GM12878 (cell line): ENCODE measurements around the gene PRM2. TPM values are rescaled to one million over a fixed set of nuclear protein-coding genes. Genes with fewer than 3 reads are reported as not detected.

Source experiments
- ATAC-seq: fragments of 200-7000 bp; cut with Tn5 transposase; 3 replicates; pipeline ENCODE4 v1.9.1; 2020; ENCODE audit warnings: mild to moderate bottlenecking, moderate library complexity
- BruUV-seq: library from RNA; stranded (reverse); fragments of 400-500 nt; replicated peaks from 2 replicates; lab custom pipeline; 2021; lab: Mats Ljungman, UMichigan
- CTCF ChIA-PET: fragments of 300-600 bp; sonication (Branson Sonifier 250); formaldehyde crosslinking; extraction: SDS; loops from one replicate; lab custom pipeline; 2021; ENCODE audit warnings: inconsistent platforms; lab: Yijun Ruan, JAX
- POLR2A ChIA-PET: fragments of 350-600 bp; formaldehyde crosslinking; extraction: SDS; loops from one replicate; lab custom pipeline; 2021; ENCODE audit warnings: inconsistent platforms; lab: Charles Lee
- RAD21 ChIA-PET: fragments of 300-600 bp; sonication (Branson Sonifier 250); formaldehyde crosslinking; loops from one replicate; lab custom pipeline; 2023; ENCODE audit warnings: antibody characterized with exemption; ENCODE audit not compliant: unreplicated experiment; lab: Charles Lee
- SMC1A ChIA-PET: fragments of 300-600 bp; sonication (Branson Sonifier 250); formaldehyde crosslinking; loops from one replicate; lab custom pipeline; 2023; ENCODE audit not compliant: unreplicated experiment, uncharacterized antibody; lab: Charles Lee
- DNase-seq: peaks from one replicate; pipeline ENCODE4 v3.0.0-alpha.2; 2011; ENCODE audit warnings: low read depth, low spot score
- FAIRE-seq: peaks from 3 replicates; lab custom pipeline; 2011; peaks lifted over from hg19 to GRCh38; lab: Jason Lieb, UNC
- H2AFZ ChIP-seq: 2 replicates; pipeline ENCODE4 v1.6.0; 2011; ENCODE audit warnings: low read depth, low read length, control low read depth; ENCODE audit not compliant: control insufficient read depth
- H3K27ac ChIP-seq: 2 replicates; pipeline ENCODE4 v1.5.1; 2011; ENCODE audit warnings: control low read depth; ENCODE audit not compliant: control insufficient read depth, insufficient read depth
- H3K27me3 ChIP-seq, 2 experiments: replicated peaks in 1 of 2; 2 replicates each; pipeline versions ENCODE4 v1.6.0 to v1.6.1; 2011; ENCODE audit warnings: low read length in 1 of 2; ENCODE audit not compliant: control insufficient read depth in 2 of 2, insufficient read depth in 2 of 2
- H3K36me3 ChIP-seq, 2 experiments: 2 replicates each; pipeline ENCODE4 v1.5.1; 2011; ENCODE audit warnings: low read length in 1 of 2; ENCODE audit not compliant: control insufficient read depth in 2 of 2, insufficient read depth in 2 of 2
- H3K4me1 ChIP-seq: 2 replicates; pipeline ENCODE4 v1.6.1; 2011; ENCODE audit warnings: mild to moderate bottlenecking, low read length, moderate library complexity, mixed read lengths; ENCODE audit not compliant: control insufficient read depth, insufficient read depth
- H3K4me2 ChIP-seq: 2 replicates; pipeline ENCODE4 v1.6.0; 2011; ENCODE audit warnings: control low read depth; ENCODE audit not compliant: control insufficient read depth, insufficient read depth
- H3K4me3 ChIP-seq: fragments of 200-600 bp; sonication (generic); 2 replicates; pipeline ENCODE4 v1.5.1; 2016
- H3K79me2 ChIP-seq: 2 replicates; pipeline ENCODE4 v1.6.0; 2011; ENCODE audit warnings: low read length; ENCODE audit not compliant: control insufficient read depth, insufficient read depth
- H3K9ac ChIP-seq: 2 replicates; pipeline ENCODE4 v1.8.0; 2011; ENCODE audit warnings: low read length, control low read depth, mixed read lengths; ENCODE audit not compliant: control insufficient read depth, insufficient read depth
- H3K9me3 ChIP-seq: replicated peaks from 3 replicates; pipeline ENCODE4 v1.5.1; 2011; ENCODE audit warnings: mild to moderate bottlenecking, low read length; ENCODE audit not compliant: control insufficient read depth, insufficient read depth
- H4K20me1 ChIP-seq: 2 replicates; pipeline ENCODE4 v1.6.0; 2011; ENCODE audit not compliant: control insufficient read depth, insufficient read depth
- CBX5 ChIP-seq: sonication (generic); IDR thresholded peaks from 2 replicates; pipeline ENCODE4 v1.6.1; 2016; ENCODE audit warnings: low read depth, moderate library complexity, mild to moderate bottlenecking, inconsistent platforms
- CHD1 ChIP-seq: IDR thresholded peaks from 2 replicates; pipeline ENCODE4 v1.6.1; 2012; ENCODE audit warnings: low read depth, low read length, improper control_type of control experiment
- FOXK2 ChIP-seq: fragments of 450-650 bp; IDR thresholded peaks from 2 replicates; pipeline ENCODE4 v1.6.1; 2017; ENCODE audit warnings: mild to moderate bottlenecking, moderate library complexity
- GATAD2B ChIP-seq: fragments of 450-650 bp; conservative IDR thresholded peaks from 2 replicates; pipeline ENCODE4 v1.6.1; 2017; ENCODE audit warnings: low read depth, mild to moderate bottlenecking, moderate library complexity
- IKZF2 ChIP-seq, 2 experiments: fragments of 450-650 bp; IDR thresholded peaks; 2 replicates each; pipeline ENCODE4 v1.6.1; 2017; ENCODE audit warnings: mild to moderate bottlenecking in 2 of 2, moderate library complexity in 2 of 2
- MTA3 ChIP-seq: IDR thresholded peaks from 2 replicates; pipeline ENCODE4 v1.6.1; 2012; ENCODE audit warnings: low read length, inconsistent platforms, borderline replicate concordance
- NR2F1 ChIP-seq: fragments of 450-650 bp; conservative IDR thresholded peaks from 2 replicates; pipeline ENCODE4 v1.6.1; 2017; ENCODE audit warnings: mild to moderate bottlenecking
- SMAD5 ChIP-seq: IDR thresholded peaks from 2 replicates; pipeline ENCODE4 v1.6.1; 2016; ENCODE audit warnings: antibody characterized with exemption, low read depth
- TCF3 ChIP-seq: IDR thresholded peaks from 2 replicates; pipeline ENCODE4 v1.6.1; 2012; ENCODE audit warnings: low read depth, mild to moderate bottlenecking, low read length, borderline replicate concordance; ENCODE audit not compliant: insufficient read depth
- TCF7 ChIP-seq: IDR thresholded peaks from 2 replicates; pipeline ENCODE4 v1.6.1; 2014; ENCODE audit warnings: antibody characterized with exemption, borderline replicate concordance
- YY1 ChIP-seq: IDR thresholded peaks from 2 replicates; pipeline ENCODE4 v1.6.1; 2011; ENCODE audit warnings: low read depth, mild to moderate bottlenecking, low read length
- ZBED1 ChIP-seq: IDR thresholded peaks from 2 replicates; pipeline ENCODE4 v1.6.1; 2016; ENCODE audit warnings: borderline replicate concordance
- ZNF217 ChIP-seq: fragments of 450-650 bp; IDR thresholded peaks from 2 replicates; pipeline ENCODE4 v1.6.1; 2017; ENCODE audit warnings: antibody characterized with exemption, mild to moderate bottlenecking
- ZZZ3 ChIP-seq: IDR thresholded peaks from 2 replicates; pipeline ENCODE4 v1.6.1; 2011; ENCODE audit warnings: low read depth; ENCODE audit not compliant: control insufficient read depth, insufficient read length
- WGBS: methylation state at CpG from one replicate; pipeline ENCODE4 v1.1.6; 2016; ENCODE audit warnings: low lambda C conversion rate; ENCODE audit not compliant: insufficient replicate concordance, insufficient coverage; ENCODE audit errors: missing lambda C conversion rate; 5-methylcytosine and 5-hydroxymethylcytosine counted together
- in situ Hi-C: fragments of 300-500 bp; cut with MboI; formaldehyde crosslinking; loops from 9 replicates; pipeline ENCODE4 v1.14.3; 2018; ENCODE audit warnings: mixed read lengths
- intact Hi-C: fragments of 100-400 bp; cut with micrococcal nuclease; formaldehyde crosslinking; loops from one replicate; pipeline ENCODE4 v1.14.2; 2022; ENCODE audit not compliant: unreplicated experiment
- polyA plus RNA-seq, 11 experiments: library from polyadenylated mRNA; depleted of rRNA in 4 of 11; unstranded in 6 of 11; stranded (reverse) in 5 of 11; fragments of >200 nt; fragmentation: Nextera tagmentation in 4 of 11; fragmentation: Illumina TruSeq in 1 of 11; extraction: Ambion mirVana in 4 of 11; extraction: Trizol in 1 of 11; gene quantifications; 1 replicate in 1 of 11; 2 replicates in 10 of 11; pipeline versions ENCODE4 v1.2.1 to v1.2.3, GENCODE V29; 2011 to 2016; ENCODE audit warnings: inconsistent platforms in 2 of 11, missing spikeins in 2 of 11, low read depth in 1 of 11
- total RNA-seq, 4 experiments: library from RNA; depleted of rRNA in 3 of 4; stranded (reverse); fragments of >200 nt in 3 of 4; fragmentation: Illumina TruSeq in 1 of 4; extraction: Trizol in 1 of 4; gene quantifications; 2 replicates each; pipeline versions ENCODE4 v1.2.1 to v1.2.3, GENCODE V29; 2013 to 2021
- TF ChIP-seq, protein P1 (sequence below): IDR thresholded peaks from 2 replicates; pipeline ENCODE4 v1.6.1; 2012; ENCODE audit warnings: improper control_type of control experiment, low read depth, low read length; ENCODE audit not compliant: insufficient replicate concordance
- TF ChIP-seq, protein P2 (sequence below): fragments of 450-650 bp; IDR thresholded peaks from 2 replicates; pipeline ENCODE4 v1.6.1; 2017; ENCODE audit warnings: mild to moderate bottlenecking

Gene PRM2
- total and polyA plus RNA-seq, 10 of the 15 experiments (the other 5 are each of a cell fraction or from before 2014, with no cell fraction given), result not detected

DNA sequence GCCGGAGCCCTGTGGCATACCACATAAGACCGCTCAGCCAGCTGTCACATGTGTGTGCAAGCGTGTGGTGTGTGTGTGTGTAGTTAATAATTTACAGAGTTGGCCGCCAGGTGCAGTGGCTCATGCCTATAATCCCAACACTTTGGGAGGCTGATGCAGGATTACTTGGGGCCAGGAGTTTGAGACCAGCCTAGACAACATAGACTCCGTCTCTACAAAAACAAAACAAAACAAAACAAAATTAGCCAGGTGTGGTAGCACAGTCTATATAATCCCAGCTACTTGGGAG lies 40.6 kb downstream of the PRM2 start (continued):
- TF ChIP-seq CHD1, result no peak
- TF ChIP-seq IKZF2 (IDR thresholded peaks at IDR 0.05), result peak; percentile 71 to 80; a peak in 3 of 4 replicates
- TF ChIP-seq SMAD5, result no peak
- no peak for TF ChIP-seq CBX5

DNA sequence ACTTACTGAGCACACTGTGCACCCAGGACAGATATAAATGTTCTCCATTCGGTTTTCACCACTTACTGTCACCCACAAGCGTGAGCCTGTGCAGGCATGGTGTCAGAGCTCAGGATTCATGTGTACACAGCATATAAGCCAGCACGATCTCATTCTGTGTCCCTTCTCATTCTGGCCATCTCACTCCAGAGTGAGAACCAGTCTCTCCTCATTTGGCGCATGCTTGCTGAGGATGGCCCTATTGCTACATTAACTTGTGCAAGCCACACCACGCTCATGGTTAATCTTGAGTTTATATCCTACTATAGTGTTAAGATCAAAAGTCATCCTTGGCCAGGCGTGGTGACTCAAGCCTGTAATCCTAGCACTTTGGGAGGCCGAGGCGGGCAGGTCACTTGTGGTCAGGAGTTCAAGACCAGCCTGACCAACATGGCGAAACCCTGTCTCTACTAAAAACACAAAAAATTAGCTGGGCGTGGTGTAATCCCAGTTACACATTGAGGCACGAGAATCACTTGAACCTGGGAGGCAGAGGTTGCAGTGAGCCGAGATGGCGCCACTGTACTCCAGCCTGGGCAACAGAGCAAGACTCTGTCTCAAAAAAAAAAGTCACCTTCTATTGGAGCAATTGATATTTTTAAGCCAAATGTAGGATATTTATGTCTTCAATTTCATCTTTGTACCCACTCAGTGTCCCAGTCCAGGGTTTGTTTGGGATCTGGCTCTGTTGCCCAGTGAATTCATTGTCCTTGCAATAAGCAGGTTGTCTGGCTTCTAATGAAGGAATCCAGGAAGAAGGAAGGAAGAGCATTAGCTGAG lies 41.2 kb downstream of the PRM2 start:
- intact Hi-C loops, result no loop called here
- WGBS, result 91% methylated on average over 13 of the region's 13 CpGs
- H3K36me3 ChIP-seq, result no peaks in the 10 kb centered on the region
- no peaks in the 10 kb centered on the region for H3K27me3 ChIP-seq
- ATAC-seq (no peak), FAIRE-seq (no peak), DNase-seq (no peak)
- no peak overlapping the region for H3K27ac ChIP-seq
- in situ Hi-C loops, result no loop called here
- no peak overlapping the region for H3K4me3 ChIP-seq
- CTCF ChIA-PET, result interaction anchor here (1.0 to 3.2 kb wide), 5 partner anchors 17 to 252 kb away, joined by 3 to 7 read pairs (median 5); partner anchors contain the start of gene SOCS1
- RAD21 ChIA-PET, result interaction anchor here (0.9 to 3.0 kb wide), 10 partner anchors 10 to 121 kb away, joined by 3 to 14 read pairs (median 4); partner anchors contain the start of gene SOCS1
- POLR2A ChIA-PET, result interaction anchor here (0.7 to 3.1 kb wide), 10 partner anchors 10 to 112 kb away, joined by 3 to 12 read pairs (median 6); partner anchors contain the start of gene SOCS1
- H3K4me2 ChIP-seq, result no peak overlapping the region
- H4K20me1 ChIP-seq, result no peaks in the 10 kb centered on the region
- SMC1A ChIA-PET, result interaction anchor here (0.5 to 2.4 kb wide), 10 partner anchors 8 to 720 kb away, joined by 3 to 14 read pairs (median 4); partner anchors contain the start of gene SOCS1
- H2AFZ ChIP-seq, result no peak overlapping the region
- H3K79me2 ChIP-seq, result no peaks in the 10 kb centered on the region
- H3K9me3 ChIP-seq, result no peaks in the 10 kb centered on the region
- H3K9ac ChIP-seq, result no peak overlapping the region
- no TSS peak for BruUV-seq
- peaks cover 26% of the 10 kb centered on the region for H3K4me1 ChIP-seq
- no peak for TF ChIP-seq TCF7
- no peak for TF ChIP-seq MTA3
- TF ChIP-seq GATAD2B, result no peak
- TF ChIP-seq, protein P1, sequence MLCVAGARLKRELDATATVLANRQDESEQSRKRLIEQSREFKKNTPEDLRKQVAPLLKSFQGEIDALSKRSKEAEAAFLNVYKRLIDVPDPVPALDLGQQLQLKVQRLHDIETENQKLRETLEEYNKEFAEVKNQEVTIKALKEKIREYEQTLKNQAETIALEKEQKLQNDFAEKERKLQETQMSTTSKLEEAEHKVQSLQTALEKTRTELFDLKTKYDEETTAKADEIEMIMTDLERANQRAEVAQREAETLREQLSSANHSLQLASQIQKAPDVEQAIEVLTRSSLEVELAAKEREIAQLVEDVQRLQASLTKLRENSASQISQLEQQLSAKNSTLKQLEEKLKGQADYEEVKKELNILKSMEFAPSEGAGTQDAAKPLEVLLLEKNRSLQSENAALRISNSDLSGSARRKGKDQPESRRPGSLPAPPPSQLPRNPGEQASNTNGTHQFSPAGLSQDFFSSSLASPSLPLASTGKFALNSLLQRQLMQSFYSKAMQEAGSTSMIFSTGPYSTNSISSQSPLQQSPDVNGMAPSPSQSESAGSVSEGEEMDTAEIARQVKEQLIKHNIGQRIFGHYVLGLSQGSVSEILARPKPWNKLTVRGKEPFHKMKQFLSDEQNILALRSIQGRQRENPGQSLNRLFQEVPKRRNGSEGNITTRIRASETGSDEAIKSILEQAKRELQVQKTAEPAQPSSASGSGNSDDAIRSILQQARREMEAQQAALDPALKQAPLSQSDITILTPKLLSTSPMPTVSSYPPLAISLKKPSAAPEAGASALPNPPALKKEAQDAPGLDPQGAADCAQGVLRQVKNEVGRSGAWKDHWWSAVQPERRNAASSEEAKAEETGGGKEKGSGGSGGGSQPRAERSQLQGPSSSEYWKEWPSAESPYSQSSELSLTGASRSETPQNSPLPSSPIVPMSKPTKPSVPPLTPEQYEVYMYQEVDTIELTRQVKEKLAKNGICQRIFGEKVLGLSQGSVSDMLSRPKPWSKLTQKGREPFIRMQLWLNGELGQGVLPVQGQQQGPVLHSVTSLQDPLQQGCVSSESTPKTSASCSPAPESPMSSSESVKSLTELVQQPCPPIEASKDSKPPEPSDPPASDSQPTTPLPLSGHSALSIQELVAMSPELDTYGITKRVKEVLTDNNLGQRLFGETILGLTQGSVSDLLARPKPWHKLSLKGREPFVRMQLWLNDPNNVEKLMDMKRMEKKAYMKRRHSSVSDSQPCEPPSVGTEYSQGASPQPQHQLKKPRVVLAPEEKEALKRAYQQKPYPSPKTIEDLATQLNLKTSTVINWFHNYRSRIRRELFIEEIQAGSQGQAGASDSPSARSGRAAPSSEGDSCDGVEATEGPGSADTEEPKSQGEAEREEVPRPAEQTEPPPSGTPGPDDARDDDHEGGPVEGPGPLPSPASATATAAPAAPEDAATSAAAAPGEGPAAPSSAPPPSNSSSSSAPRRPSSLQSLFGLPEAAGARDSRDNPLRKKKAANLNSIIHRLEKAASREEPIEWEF, result no peak
- no peak for TF ChIP-seq ZBED1
- no peak for TF ChIP-seq YY1
- TF ChIP-seq TCF3, result no peak
- no peak for TF ChIP-seq FOXK2
- no peak for TF ChIP-seq NR2F1
- TF ChIP-seq, protein P2, sequence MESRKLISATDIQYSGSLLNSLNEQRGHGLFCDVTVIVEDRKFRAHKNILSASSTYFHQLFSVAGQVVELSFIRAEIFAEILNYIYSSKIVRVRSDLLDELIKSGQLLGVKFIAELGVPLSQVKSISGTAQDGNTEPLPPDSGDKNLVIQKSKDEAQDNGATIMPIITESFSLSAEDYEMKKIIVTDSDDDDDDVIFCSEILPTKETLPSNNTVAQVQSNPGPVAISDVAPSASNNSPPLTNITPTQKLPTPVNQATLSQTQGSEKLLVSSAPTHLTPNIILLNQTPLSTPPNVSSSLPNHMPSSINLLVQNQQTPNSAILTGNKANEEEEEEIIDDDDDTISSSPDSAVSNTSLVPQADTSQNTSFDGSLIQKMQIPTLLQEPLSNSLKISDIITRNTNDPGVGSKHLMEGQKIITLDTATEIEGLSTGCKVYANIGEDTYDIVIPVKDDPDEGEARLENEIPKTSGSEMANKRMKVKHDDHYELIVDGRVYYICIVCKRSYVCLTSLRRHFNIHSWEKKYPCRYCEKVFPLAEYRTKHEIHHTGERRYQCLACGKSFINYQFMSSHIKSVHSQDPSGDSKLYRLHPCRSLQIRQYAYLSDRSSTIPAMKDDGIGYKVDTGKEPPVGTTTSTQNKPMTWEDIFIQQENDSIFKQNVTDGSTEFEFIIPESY, result 0 out of 2 replicates have a peak, but pooled peaks have one; percentile 5
- peak; percentile 17; the same call in 1 of the 2 replicates for TF ChIP-seq ZNF217
- no peak for TF ChIP-seq ZZZ3
